GM21717 (cell line): ENCODE measurements around the gene MEF2C.

Experiments
- ATAC-seq: cut with Tn5 transposase; IDR thresholded peaks from one replicate; pipeline ENCODE4 v1.9.1; 2021; ENCODE audit warnings: mild to moderate bottlenecking, moderate library complexity; ENCODE audit not compliant: unreplicated experiment

MEF2C gene

DNA sequence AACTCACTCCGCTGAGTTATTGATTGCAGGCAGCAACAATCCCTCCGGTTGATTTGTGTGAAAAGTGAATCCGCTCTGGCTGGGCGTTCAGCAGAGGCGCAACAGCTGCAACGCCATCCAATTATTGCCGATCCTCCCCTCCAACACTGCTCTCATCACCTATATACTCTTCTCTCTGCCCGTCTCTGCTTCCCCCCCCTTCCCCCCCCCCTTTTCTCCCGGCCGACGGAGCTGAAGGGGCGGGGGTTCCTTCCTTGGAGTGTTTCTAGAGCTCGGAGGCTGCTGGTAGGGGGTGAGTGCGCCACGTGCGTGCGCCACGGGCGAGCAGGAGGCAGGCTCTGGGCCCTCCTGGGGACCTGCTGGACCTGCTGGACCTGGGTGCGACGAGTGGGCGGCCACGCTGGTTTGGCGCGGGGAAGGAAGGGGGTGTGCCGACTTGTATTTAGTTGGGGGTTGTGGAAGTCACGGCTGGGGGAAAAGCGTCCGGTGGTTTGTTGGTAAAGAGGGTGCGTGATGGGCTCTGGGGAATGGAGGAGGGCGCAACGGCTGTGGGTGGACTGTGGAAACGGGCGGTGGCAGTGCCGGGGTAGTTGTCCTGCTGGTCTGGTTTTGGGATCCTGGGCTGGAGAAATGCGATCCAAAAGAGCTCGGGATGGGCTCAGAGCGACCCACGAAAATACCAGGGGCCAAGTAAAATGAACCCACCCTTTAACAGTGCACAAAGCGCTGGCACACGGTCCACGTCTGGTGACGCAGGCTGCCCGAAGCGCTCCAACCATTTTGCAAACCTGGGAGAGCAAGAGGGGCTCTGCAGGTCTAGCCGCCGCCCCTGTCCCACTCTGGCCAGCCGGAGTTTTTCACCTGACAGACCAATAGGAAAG, 6.4 kb upstream of the MEF2C start:
- peak; percentile 44 for ATAC-seq

DNA sequence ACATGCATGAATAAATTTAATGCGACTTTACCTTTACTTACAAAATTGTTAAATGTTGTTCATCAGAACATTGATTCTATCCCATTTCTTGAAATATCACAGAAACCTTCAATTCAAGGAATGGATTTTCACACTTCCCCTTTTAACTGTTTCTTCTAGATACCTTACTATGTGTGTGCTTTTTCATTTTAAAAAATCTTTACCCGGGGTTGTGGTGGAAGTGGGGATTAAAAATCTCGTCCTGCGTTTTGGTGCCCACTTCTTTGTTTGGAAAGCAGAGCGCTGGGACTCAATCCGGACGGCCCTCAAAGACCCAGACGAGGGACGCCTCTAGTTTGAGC, 5.8 kb upstream of the MEF2C start:
- ATAC-seq = no peak

DNA sequence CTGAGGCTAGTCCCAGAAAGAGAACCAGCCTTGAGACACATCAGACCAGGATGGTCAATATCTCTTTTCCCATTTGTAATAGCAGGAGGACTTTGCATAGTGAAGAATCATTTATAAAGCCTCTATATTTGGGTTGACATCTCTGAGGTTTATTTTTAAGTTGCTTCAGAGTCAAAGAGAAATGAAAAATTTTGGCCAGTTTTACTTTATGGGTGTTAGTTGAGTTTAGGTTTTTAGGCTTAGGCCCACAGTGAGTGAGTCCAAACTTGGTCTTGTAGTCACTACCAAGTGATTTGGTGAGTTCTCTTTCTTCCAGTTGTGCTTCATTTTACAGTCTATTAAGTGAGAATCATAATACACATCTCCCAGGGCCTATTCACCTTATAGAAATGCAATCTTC, 5.3 kb upstream of the MEF2C start:
- no peak for ATAC-seq

DNA sequence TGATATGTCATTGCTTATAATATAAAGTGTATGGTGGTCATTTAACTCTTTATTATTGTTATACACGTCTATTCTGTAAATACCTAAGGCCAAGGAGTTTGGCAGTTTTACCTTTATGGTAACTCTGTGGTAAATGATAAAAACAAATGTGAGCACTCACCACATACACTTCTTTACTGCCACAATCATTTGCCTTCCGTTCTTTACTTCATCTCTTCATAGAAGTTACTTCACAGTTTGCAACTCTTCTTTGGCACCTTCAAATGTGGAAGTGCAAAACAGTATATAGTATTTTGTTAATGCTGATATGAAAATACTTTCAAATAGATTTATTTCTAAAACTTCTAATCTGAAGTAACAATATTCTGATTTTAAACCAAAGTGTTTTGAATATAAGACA, 4.4 kb upstream of the MEF2C start:
- no peak for ATAC-seq

DNA sequence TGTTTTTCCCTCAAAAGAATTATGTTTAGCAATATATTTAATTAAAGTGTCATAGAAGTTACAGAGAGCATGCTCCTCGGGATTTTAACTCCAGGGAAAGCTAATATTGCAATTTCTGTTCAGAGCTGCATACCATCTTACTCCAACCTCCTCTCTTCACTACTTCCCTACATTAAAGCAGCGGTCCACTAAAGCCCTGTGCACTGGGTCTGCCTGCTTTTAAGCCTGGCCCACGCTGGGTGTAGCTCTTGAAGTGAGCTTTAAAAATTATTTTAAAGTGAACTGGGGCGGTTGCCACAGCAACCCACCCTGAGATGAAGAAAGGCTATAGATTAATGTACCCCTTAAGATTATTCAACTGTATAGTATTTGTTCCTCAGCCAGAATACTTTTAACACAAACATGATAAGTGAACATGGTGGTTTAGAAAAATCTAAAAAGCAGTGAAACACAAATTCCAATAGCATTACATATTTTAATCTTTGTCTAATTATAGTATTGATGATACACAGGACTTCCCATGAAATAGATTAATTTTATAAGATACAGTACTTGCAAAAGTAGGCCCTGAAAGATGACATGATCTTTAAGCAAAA, 3.9 kb upstream of the MEF2C start:
- no peak for ATAC-seq

DNA sequence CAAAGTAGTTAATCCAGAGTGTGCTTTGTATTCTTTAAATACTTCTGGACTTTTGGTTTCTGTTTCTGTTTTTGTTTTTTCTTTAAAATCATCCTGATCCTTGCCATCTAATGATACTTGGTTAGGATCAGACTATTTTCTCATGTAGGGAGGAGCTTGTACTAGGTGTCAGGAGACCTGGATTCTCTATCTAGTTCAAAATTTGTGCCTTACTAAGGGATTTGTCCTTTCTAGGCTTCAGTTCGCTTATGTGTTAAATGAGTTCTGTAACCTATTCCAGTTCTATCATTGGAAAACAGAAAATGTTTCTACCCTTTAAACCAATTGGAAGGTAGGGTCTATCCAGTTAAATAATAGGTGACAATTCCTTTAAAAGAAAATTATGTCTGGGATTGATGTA, 3.3 kb upstream of the MEF2C start:
- no peak for ATAC-seq

DNA sequence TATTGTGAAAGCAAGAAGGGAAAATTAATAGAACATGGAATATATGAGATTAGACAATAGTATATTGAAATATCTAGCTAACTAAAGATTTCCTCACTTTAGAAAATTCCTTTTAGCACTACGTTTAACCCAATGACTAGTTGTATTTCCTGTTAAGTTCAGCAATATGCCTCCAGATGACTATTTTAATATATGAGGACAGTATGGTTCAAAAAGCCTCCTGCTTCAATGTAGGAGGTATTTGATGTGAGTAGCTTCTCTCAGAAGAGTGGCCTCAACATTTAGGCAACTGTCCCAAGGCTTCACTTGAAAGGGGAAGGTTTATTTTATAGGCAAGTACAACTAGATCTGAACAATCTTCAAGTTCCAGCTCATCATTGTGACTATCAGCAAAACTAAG, 2.0 kb upstream of the MEF2C start:
- no peak for ATAC-seq

DNA sequence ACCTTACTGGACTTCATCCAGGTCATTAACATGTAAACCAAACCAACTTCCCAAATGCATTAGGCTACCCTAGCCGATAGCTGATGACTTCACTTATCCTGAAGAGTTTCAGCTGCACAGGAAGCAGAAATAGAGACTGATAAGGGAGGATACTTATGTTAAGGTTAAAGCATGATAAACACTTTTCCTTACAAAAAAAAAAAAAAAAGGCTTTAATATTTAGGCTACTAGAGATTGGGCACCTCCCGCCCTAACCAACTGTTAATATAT, 1.6 kb upstream of the MEF2C start:
- no peak for ATAC-seq

DNA sequence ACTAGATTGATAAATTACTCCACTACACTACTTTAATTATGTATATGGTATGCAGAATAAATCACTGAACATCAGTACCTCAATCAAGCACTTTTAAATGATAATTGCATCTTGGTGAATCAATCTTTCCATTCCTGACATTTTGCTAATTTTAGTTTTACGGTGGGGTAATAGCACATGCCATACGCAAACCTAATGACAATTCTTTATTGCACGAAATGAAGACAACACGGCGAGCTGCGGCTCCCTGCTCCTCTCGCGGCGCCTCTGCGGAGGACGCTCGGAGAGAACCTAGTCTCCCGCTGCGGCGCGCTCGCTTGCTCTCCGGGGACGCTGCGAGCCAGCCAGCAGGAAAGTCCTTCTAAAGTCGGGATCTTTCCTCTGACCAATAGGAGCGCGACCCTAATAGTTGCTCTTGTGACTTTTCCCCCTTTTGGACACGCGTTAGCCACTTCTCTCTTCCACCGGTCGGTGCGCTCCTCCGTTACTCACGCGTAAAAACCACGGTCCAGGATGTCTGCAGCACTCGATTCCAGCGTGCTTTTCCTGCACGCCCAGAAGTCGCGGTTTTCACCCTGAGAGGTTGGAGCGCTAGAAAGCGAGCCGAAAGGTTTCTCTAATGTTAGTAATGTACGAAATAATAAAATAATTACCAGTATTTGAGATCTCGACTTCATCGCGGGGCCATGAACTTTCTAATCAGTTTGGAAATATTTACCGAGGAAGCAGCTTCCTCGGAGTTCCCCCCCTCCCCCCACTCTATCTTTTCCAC, 1.0 kb upstream of the MEF2C start:
- no peak for ATAC-seq

DNA sequence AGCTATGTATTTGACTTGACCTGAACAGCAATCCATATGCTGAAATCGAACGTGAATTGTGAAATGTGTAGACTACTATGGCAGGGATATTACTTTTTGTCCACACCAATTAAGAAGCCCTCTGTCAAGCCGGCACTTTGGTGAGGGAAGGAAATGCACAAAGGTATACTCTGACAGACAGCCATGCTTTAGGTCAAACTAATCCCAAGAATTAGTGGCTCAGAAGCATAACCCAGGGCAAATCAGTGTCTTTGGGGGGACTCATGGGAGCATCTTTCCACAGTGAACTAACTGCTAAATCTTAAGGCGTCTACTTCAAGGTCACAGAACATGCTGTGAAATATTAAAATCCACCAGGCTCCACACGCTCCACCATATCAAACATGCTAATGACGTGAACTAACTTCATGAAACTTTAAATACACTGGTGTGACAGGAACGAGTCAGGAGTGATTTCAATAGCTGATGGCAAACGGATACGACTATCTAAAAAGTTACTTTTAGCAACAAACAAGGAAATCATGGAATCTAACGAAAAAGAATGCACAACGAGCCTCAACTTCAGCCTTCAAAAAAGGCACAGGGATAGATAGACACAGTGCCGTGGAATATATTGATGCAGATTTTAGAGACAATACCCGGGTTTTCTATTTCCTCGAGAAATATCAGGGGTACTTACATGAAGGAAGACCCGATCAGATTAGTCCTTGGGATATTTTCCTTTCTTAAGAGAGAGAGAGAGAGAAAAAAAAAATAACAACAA, 527 bp downstream of the MEF2C start:
- no peak for ATAC-seq

DNA sequence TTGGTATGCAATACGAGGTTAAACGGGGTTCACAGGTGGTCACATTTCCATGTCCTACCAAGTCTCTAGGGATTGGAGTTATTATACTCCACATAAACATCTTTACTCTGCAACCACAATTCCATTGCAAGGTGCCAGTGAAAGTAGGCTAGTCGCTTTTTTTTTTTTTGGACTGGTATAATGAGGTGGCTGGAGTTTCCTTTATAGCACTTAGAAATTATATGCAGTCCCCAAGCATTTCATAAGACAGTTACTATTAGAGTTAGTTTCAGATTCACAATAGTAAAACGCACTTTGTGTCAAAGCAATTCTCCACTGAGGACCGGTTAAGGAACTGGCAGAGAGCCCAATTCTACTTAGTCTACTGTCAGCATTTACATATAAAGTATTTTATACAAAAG, 1.4 kb downstream of the MEF2C start:
- peak; percentile 24 for ATAC-seq

DNA sequence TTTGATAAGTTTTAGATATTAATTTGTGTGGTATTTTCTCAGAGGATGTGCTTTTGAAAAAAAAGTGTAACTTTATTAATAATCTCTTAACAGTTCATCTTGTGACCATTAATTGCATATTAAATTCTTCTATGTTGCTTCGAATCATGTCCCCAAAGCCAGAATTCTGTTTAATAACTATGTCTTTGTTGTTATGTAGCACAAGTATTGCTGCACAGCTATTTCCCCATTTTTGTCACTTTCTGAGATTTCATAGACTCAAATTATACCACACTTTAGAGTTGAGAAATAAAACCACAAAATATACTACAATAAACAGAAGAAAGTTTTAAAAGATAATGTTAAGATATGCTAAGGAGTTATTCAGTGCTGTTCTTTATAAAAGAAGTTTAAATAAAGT, 2.8 kb downstream of the MEF2C start:
- no peak for ATAC-seq

DNA sequence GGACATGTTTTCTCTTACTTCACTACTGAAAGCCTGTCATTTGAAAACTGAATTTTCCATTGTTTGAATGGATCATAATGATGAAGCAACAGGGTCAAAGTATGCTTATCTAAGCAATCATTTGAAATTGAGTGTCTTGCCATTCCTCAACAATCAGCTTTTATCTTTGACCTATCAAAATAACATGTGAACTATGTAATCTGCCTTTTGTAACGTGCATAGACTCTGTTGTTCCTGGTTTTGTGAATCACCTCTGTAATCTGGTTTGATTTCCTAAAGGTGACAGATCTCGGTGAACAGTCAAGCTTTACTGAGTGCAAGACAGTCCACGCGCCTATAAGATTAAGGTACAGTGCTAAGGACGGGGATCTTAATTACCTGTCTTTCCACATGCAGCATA, 3.3 kb downstream of the MEF2C start:
- no peak for ATAC-seq

DNA sequence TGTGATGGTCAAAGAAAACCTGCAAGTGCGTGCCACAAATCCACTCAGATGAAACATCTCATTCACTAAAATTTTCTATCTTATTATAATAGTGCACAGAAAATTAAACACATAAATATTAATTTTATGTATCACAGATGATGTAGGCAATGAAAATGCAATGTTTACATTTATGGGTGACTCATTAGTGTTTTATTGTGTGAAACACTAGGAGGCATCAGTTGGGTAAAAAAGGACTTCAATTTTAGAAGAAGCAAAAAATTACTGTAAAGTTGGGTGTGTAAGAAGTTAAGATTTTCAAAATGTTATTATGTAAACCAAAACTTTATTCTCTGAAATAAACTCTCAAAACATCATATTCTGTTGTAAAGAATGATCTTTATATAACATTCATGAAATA, 4.0 kb downstream of the MEF2C start:
- ATAC-seq = no peak

DNA sequence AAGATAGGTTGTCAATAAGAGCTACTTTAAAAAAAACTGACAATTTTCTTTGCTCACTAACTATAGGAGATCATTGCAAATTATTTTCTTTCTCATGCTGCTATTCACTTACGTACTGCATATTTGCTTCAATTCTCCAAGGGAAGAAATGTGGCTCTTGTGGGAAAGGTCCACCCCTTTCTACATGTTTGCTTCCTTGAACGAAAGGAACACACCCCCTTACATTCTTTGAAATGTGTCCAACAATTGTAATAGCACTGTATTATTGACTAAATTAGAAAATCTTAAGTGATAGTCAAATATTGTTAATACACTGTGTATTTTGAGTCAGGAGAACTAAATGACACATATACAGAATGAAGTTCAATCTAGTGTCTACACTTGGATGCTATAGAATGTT, 5.2 kb downstream of the MEF2C start:
- ATAC-seq = no peak

DNA sequence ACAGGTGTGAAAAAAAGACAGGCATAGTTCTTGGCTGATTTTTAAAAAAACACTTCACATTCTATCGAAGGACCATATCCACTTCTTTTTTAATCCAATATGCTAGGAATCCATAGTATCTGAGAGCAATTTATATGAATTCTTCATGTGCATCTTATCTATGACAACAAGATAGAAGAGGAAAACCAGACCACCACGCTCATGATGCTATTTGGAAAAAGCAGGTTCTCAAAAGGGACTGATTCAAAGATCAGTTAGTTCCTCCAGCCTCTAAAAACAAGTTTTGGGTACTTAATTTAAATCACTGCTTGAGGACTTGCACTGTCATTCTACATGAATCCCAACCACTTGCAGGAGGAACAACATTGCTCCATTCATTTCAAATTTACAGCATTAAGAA, 6.3 kb downstream of the MEF2C start:
- ATAC-seq = no peak

DNA sequence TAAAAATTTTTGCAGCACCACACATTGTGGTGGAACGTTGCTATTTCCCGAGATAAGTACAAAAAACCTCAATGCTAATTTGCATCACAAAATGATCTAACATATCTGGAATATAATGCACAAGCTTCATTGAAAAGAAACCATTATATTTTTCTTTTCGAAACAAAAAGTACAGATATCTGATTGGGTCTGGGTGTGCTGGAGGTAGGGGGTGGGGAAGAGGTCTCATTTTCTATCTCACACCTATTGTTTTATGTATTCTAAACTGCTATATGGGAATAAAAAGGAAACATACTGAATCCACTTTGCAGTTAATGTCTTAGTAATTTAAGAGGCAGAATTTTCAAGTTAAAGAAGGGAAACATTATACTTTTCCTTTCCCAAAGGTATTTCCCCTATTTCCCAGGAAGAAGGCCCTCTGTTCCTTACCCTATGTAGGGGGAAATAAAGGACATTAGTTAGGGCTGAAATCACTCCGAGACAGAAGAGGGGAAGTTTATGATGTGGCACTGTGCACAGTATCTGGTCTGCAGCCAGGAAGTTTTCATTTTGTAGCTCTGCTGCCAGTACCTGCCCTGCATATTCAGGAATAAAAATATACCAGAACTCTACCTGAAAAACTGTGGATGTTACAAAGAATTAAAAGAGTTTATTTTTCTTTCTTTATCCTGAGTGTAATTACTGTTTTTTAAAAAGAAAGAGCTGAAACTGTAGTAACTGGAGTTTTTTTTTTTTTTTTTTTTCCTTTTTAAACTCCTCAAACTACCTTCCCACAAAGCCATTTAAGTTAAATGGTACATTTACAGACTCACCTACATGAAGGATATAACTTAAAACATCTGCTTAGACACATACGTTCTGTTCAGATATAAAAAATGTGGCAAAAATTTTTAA, 7.4 kb downstream of the MEF2C start:
- peak; percentile 55 for ATAC-seq

DNA sequence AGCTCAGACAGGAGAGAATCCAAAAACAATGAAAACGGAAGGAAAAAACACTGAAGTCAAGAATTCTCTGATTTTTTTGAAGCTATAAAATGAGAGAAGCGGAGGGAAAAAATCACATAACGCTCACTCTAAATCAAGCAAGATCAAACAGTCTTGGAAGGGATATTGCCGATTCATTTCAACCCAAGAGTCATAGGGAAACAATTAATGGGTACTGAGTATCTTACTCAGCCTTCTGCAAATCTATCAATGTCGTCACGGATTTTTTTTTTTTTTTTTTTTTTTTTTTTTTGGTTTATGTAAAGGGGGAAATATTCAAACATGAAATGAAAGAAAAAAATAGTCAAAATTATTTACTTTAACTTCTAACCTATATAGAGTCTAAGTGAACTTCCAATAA, 9.5 kb downstream of the MEF2C start:
- ATAC-seq = no peak

DNA sequence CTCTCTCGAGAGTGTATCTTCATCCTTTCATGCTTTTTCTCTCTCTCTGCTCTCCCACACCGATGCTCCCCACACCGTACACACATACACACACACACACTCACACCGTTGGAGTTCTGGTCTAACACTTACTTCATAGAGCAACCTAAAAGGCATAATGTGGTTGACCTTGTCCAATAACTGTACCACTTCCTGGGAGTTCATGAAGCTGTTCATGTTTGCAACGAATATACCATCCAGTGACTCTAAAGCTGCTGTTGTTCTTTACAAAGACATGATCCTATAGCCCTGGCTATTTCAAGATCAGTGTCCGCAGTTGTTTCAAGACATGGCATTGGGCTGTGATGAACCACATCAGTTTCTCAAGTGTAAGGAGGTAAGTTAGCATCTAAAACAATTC, 10.0 kb downstream of the MEF2C start:
- no peak for ATAC-seq

DNA sequence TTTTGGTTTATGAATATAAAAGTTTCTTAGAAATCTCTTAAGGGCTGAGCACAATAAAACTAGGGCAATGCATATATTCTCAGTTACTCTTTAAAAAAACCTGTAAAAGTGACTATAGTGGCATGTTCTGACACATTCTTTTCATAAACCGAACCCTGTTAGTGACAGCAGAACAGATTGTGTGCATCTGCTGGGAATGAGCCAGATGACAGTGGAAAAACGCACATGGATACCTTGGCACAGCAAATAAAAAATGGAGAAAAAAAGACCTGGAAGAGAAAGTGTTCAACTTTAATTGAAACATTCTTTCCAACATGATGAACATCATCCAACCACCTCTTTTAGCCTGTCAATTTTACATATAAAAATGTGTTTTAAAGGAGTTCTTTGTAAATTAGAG, 12.7 kb downstream of the MEF2C start:
- ATAC-seq = no peak
